Measurements from ENCODE around the gene STPG2. TPM values are rescaled to one million over a fixed set of nuclear protein-coding genes. Genes with fewer than 3 reads are reported as not detected.

The STPG2 gene
- total RNA-seq, 1 donor from 2014 or later, result not detected

- no peak for DNase-seq
- TF ChIP-seq, protein P1, sequence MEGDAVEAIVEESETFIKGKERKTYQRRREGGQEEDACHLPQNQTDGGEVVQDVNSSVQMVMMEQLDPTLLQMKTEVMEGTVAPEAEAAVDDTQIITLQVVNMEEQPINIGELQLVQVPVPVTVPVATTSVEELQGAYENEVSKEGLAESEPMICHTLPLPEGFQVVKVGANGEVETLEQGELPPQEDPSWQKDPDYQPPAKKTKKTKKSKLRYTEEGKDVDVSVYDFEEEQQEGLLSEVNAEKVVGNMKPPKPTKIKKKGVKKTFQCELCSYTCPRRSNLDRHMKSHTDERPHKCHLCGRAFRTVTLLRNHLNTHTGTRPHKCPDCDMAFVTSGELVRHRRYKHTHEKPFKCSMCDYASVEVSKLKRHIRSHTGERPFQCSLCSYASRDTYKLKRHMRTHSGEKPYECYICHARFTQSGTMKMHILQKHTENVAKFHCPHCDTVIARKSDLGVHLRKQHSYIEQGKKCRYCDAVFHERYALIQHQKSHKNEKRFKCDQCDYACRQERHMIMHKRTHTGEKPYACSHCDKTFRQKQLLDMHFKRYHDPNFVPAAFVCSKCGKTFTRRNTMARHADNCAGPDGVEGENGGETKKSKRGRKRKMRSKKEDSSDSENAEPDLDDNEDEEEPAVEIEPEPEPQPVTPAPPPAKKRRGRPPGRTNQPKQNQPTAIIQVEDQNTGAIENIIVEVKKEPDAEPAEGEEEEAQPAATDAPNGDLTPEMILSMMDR (IDR thresholded peaks at IDR 0.05; ENCODE audit: borderline replicate concordance), result no peak
- H3K27me3 ChIP-seq (ENCODE audit: low read depth), result no peaks in the 10 kb centered on the region
- peaks cover 11% of the 10 kb centered on the region for H3K9me3 ChIP-seq (replicated peaks)
- H3K27ac ChIP-seq (replicated peaks), result no peak overlapping the region
- intact Hi-C loops (cut with micrococcal nuclease), result no loop called here
- no peaks in the 10 kb centered on the region for H3K4me1 ChIP-seq
- H3K36me3 ChIP-seq, result no peaks in the 10 kb centered on the region
- no peak overlapping the region for H3K4me3 ChIP-seq
Observed at GRCh38 chr4:97867557-97868091, 275.7 kb downstream of the STPG2 start.

- Histone ChIP-seq H3K36me3 (no peaks in the 10 kb centered on the region), H3K4me3 (no peak overlapping the region), H3K27ac (replicated peaks) (no peak overlapping the region), H3K9me3 (replicated peaks) (peaks cover 17% of the 10 kb centered on the region), H3K27me3 (ENCODE audit: low read depth) (no peaks in the 10 kb centered on the region), H3K4me1 (no peaks in the 10 kb centered on the region)
- no peak for DNase-seq
- intact Hi-C loops (cut with micrococcal nuclease), result no loop called here
- TF ChIP-seq, protein P1 (IDR thresholded peaks at IDR 0.05; ENCODE audit: borderline replicate concordance), result no peak
Observed at GRCh38 chr4:97866821-97867556, 276.3 kb downstream of the STPG2 start.

GRCh38 chr4:97851115-97851514 is 292.2 kb downstream of the STPG2 start:
- DNase-seq, result no peak
- TF ChIP-seq, protein P1 (IDR thresholded peaks at IDR 0.05; ENCODE audit: borderline replicate concordance), result no peak
- Histone ChIP-seq H3K27me3 (ENCODE audit: low read depth) (no peaks in the 10 kb centered on the region), H3K4me3 (no peak overlapping the region), H3K27ac (replicated peaks) (no peak overlapping the region), H3K9me3 (replicated peaks) (peaks cover 38% of the 10 kb centered on the region), H3K4me1 (no peaks in the 10 kb centered on the region), H3K36me3 (no peaks in the 10 kb centered on the region)
- intact Hi-C loops (cut with micrococcal nuclease), result no loop called here

DNA sequence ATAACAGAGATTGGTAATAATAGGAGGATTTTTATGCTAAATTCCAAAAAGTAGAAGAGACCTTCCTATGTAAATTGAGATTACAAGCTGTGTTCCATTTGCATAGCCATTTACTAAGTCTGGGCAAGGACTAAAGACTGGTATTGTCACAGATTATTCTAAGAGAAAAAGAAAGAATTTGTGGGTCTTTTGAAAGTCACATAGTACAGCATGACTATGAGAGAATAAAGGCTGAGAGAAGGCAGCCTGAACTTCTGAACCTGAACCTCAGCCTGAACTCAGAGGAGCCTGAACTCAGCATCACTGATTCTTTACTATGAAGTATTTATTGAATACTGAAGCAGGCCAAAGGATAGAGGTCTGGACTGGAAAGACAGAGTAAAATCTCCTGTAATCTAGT is 297.5 kb downstream of the STPG2 start:
- intact Hi-C loops (cut with micrococcal nuclease), result no loop called here
- TF ChIP-seq, protein P1 (IDR thresholded peaks at IDR 0.05; ENCODE audit: borderline replicate concordance), result no peak
- peaks cover 11% of the 10 kb centered on the region for H3K9me3 ChIP-seq (replicated peaks)
- no peak for DNase-seq
- no peak overlapping the region for H3K27ac ChIP-seq (replicated peaks)
- H3K36me3 ChIP-seq, result no peaks in the 10 kb centered on the region
- no peaks in the 10 kb centered on the region for H3K4me1 ChIP-seq
- H3K27me3 ChIP-seq (ENCODE audit: low read depth), result no peaks in the 10 kb centered on the region
- H3K4me3 ChIP-seq, result no peak overlapping the region

DNA sequence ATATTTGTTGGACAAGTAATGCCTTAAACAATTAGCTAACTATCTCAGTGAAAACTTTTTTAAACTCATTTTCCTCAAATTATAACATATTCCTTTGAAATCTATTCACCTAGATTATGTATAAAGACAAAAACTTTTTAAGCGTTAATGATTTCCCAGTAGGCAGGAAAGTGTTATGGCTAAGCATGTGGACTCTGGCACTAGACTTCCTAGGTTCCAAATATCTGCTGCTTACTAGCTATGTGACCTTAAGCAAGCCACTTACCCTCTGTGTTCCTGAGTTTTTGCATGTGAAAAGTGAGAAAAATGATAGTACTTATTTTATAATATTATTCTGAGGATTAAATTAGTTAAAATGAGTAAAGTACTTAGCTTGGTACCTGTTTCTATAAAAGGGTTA is 301.8 kb downstream of the STPG2 start:
- TF ChIP-seq, protein P1 (IDR thresholded peaks at IDR 0.05; ENCODE audit: borderline replicate concordance), result no peak
- Histone ChIP-seq H3K27me3 (ENCODE audit: low read depth) (no peaks in the 10 kb centered on the region), H3K9me3 (replicated peaks) (no peaks in the 10 kb centered on the region), H3K36me3 (no peaks in the 10 kb centered on the region), H3K4me3 (no peak overlapping the region), H3K4me1 (no peaks in the 10 kb centered on the region), H3K27ac (replicated peaks) (no peak overlapping the region)
- DNase-seq, result no peak
- intact Hi-C loops (cut with micrococcal nuclease), result no loop called here
